C4-2B (cell line): ENCODE data around the gene NDUFB7.

ENCODE experiments used
- H3K27ac ChIP-seq: fragments of 450-650 bp; 2 replicates; pipeline ENCODE4 v1.5.1; 2017
- ZFX ChIP-seq: fragments of 450-650 bp; IDR thresholded peaks from 2 replicates; pipeline ENCODE4 v1.6.1; 2017
- TF ChIP-seq, protein P1 (sequence below): fragments of 450-650 bp; conservative IDR thresholded peaks from 2 replicates; pipeline ENCODE4 v1.5.1; 2017; ENCODE audit warnings: mild to moderate bottlenecking

NDUFB7 gene

DNA sequence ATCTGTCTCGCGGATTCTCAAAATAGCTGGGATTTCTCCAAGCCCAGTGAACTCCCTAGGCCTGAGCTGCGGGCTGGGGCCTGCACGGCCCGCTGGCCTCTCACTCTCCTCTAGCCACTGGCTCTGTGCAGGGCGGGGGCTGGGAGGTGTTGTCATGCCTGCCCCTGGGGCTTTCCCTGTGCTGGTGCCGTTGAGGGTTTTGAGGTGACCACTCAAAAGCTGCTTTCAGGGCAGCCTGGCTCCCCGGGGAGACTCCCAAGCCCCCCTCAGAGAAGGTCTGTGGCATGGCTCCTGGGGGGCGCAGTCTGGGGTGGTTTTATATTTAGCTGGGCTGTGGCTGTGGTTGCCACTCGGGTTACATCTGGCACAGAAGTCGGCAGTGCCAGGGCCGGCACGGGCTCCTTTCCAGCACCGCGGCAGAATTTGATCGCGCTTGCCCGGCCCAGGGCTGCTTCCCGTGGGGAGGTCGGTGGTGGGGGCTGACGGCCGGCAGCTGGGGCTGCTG lies 10.0 kb downstream of the NDUFB7 start:
- H3K27ac ChIP-seq: no peak overlapping the region
- TF ChIP-seq ZFX: no peak
- TF ChIP-seq, protein P1, sequence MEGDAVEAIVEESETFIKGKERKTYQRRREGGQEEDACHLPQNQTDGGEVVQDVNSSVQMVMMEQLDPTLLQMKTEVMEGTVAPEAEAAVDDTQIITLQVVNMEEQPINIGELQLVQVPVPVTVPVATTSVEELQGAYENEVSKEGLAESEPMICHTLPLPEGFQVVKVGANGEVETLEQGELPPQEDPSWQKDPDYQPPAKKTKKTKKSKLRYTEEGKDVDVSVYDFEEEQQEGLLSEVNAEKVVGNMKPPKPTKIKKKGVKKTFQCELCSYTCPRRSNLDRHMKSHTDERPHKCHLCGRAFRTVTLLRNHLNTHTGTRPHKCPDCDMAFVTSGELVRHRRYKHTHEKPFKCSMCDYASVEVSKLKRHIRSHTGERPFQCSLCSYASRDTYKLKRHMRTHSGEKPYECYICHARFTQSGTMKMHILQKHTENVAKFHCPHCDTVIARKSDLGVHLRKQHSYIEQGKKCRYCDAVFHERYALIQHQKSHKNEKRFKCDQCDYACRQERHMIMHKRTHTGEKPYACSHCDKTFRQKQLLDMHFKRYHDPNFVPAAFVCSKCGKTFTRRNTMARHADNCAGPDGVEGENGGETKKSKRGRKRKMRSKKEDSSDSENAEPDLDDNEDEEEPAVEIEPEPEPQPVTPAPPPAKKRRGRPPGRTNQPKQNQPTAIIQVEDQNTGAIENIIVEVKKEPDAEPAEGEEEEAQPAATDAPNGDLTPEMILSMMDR: no peak

DNA sequence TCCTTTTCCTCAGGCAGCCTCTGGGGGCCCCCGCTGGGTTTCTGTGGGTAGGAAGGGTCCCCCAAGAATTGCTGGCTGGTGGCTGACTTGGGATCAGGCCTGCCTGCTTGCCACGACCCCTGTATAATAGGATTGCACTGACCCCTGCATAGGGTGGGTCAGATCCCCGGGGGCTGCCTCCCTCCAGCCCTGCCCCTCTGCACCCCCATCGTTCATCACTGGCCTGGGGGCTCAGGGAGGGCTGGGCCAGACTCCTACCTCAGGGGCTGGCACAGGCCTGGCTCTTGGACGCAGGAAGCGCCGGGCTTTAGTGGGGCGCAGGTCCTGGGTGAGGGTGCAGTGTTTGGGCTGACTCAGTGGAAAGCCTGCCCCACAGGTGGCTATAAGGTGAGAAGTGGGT lies 10.6 kb downstream of the NDUFB7 start:
- TF ChIP-seq, protein P1: no peak
- TF ChIP-seq ZFX: no peak
- H3K27ac ChIP-seq: no peak overlapping the region

GRCh38 chr19:14560776-14561108 lies 11.1 kb downstream of the NDUFB7 start:
- TF ChIP-seq, protein P1: no peak
- TF ChIP-seq ZFX: no peak
- H3K27ac ChIP-seq: no peak overlapping the region

GRCh38 chr19:14559916-14560775 lies 11.7 kb downstream of the NDUFB7 start:
- TF ChIP-seq ZFX: no peak
- TF ChIP-seq, protein P1: no peak
- H3K27ac ChIP-seq: no peak overlapping the region

GRCh38 chr19:14558370-14559066 lies 13.3 kb downstream of the NDUFB7 start:
- no peak for TF ChIP-seq ZFX
- no peak overlapping the region for H3K27ac ChIP-seq

- H3K27ac ChIP-seq: no peak overlapping the region
- TF ChIP-seq, protein P1: peak; percentile 99
- no peak for TF ChIP-seq ZFX
Measured at GRCh38 chr19:14556662-14557188, 15.1 kb downstream of the NDUFB7 start.

DNA sequence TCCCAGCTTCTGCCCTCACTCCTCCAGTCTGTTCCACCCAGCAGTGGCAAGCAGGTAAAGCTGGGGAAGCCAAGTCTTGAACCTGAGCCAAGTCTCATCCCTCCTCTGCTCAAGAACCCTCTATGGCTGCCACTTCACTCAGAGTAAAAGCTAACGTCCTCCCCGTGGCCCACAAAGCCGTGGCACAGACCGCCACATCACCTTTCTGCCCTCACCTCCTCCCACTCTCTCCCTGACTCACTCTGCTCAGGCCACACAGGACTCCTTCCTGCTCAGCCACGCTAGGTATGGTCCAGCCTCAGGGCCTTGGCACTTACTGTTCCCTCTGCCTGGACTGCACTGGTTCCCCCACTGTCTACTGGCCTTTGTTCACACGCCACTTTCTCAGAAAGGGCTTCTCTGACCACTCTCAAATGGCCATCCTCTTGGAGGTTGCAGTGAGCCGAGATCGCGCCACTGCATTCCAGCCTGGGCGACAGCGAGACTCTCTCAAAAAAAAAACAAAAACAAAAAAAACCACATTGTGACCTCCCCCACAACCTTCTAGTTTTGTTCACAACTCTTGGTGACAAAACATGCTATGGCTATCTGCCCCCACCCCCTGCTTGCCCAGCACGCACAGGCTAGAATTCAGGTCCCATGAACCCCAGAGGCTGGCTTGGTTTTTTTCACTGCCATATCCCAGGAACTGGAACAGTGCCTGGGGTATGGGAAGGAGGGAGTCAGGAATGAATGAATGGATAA lies 15.8 kb downstream of the NDUFB7 start:
- TF ChIP-seq, protein P1: 0 out of 2 replicates have a peak, but pooled peaks have one; percentile 28
- no peak for TF ChIP-seq ZFX
- H3K27ac ChIP-seq: no peak overlapping the region
